Stimulated activated CD8-positive, alpha-beta memory T cell treated with anti-CD3 and anti-CD28 coated beads, Interleukin-4, amount 100 ng/mL, for 24 hours (primary cell): ENCODE measurements around the gene ARHGAP27.
A peak's percentile ranks its signal among the peaks of the same experiment; 100 is the strongest.
"Not testable (repeated sequence)": the region's sequence is repeated elsewhere in the genome, so short reads cannot be mapped to it uniquely, and the experiment has no call there.

Experiments
- DNase-seq: peaks from one replicate; pipeline ENCODE4 v3.0.0-alpha.2; 2020; ENCODE audit warnings: low read depth

ARHGAP27 gene

GRCh38 chr17:45357364-45357997, 75.2 kb downstream of the ARHGAP27 start:
- DNase-seq = no peak

GRCh38 chr17:45355087-45355486, 77.6 kb downstream of the ARHGAP27 start:
- no peak for DNase-seq

GRCh38 chr17:45353043-45353442, 79.6 kb downstream of the ARHGAP27 start:
- peak; percentile 8 for DNase-seq

- DNase-seq = no peak
Measured at GRCh38 chr17:45351831-45352230, 80.8 kb downstream of the ARHGAP27 start.

GRCh38 chr17:45347444-45347843, 85.2 kb downstream of the ARHGAP27 start:
- DNase-seq = no peak

- no peak for DNase-seq
Measured at GRCh38 chr17:45346216-45347015, 86.3 kb downstream of the ARHGAP27 start.

- DNase-seq = no peak
Measured at GRCh38 chr17:45345554-45346215, 87.0 kb downstream of the ARHGAP27 start.

- DNase-seq = no peak
Measured at GRCh38 chr17:45345246-45345553, 87.5 kb downstream of the ARHGAP27 start.

GRCh38 chr17:45343967-45344664, 88.6 kb downstream of the ARHGAP27 start:
- DNase-seq = not testable (repeated sequence)
